KOPT-K1 (cell line): ENCODE results near the gene CRNKL1.

ENCODE experiments used
- H3K27ac ChIP-seq: fragments of 200-600 bp; sonication (generic); 2 replicates; pipeline ENCODE4 v1.5.1; 2016; ENCODE audit warnings: antibody characterized with exemption, mild to moderate bottlenecking, low read depth, low read length; ENCODE audit not compliant: poor library complexity, severe bottlenecking
- H3K36me3 ChIP-seq: fragments of 200-600 bp; sonication (generic); 2 replicates; pipeline ENCODE4 v1.5.1; 2017; ENCODE audit warnings: antibody characterized with exemption, mild to moderate bottlenecking, low read length, moderate library complexity; ENCODE audit not compliant: insufficient read depth
- H3K9me3 ChIP-seq: fragments of 200-600 bp; sonication (generic); 2 replicates; pipeline ENCODE4 v1.5.1; 2017; ENCODE audit warnings: antibody characterized with exemption, low read length, mild to moderate bottlenecking; ENCODE audit not compliant: insufficient read depth, poor library complexity, severe bottlenecking

CRNKL1 gene

GRCh38 chr20:20052074-20052970, at the start of gene CRNKL1, which contains the start of gene CFAP61:
Gene CRNKL1, minus strand, starts transcription at chr20:20052466. Its CDS starts 124 bp downstream, at chr20:20052342.
Gene CFAP61, plus strand, starts transcription at chr20:20052532. Its CDS starts 4,122 bp downstream, at chr20:20056654.
- peaks cover 36% of the 10 kb centered on the region for H3K36me3 ChIP-seq
- no peaks in the 10 kb centered on the region for H3K9me3 ChIP-seq
- peak within 1 kb of the TSS; percentile 72 for H3K27ac ChIP-seq

GRCh38 chr20:20100881-20101280, 48.6 kb upstream of the CRNKL1 start:
- H3K9me3 ChIP-seq: no peaks in the 10 kb centered on the region

GRCh38 chr20:20096421-20096820, 44.2 kb upstream of the CRNKL1 start:
- H3K36me3 ChIP-seq: no peaks in the 10 kb centered on the region
- no peaks in the 10 kb centered on the region for H3K9me3 ChIP-seq
- no peak overlapping the region for H3K27ac ChIP-seq

More at GRCh38 chr20:20100881-20101280, 48.6 kb upstream of the CRNKL1 start:
- no peaks in the 10 kb centered on the region for H3K36me3 ChIP-seq
- H3K27ac ChIP-seq: no peak overlapping the region

- Histone ChIP-seq H3K27ac (no peak overlapping the region), H3K9me3 (no peaks in the 10 kb centered on the region), H3K36me3 (no peaks in the 10 kb centered on the region)
These were observed 43.0 kb upstream of the CRNKL1 start for GRCh38 chr20:20095114-20095872.

GRCh38 chr20:20094410-20094809, 42.1 kb upstream of the CRNKL1 start:
- Histone ChIP-seq H3K9me3 (no peaks in the 10 kb centered on the region), H3K27ac (no peak overlapping the region), H3K36me3 (no peaks in the 10 kb centered on the region)

GRCh38 chr20:20092827-20093226, 40.6 kb upstream of the CRNKL1 start:
- Histone ChIP-seq H3K36me3 (no peaks in the 10 kb centered on the region), H3K27ac (no peak overlapping the region), H3K9me3 (no peaks in the 10 kb centered on the region)

- no peaks in the 10 kb centered on the region for H3K36me3 ChIP-seq
- no peak overlapping the region for H3K27ac ChIP-seq
- H3K9me3 ChIP-seq: no peaks in the 10 kb centered on the region
These were observed 37.7 kb upstream of the CRNKL1 start for GRCh38 chr20:20089939-20090338.

- Histone ChIP-seq H3K36me3 (no peaks in the 10 kb centered on the region), H3K27ac (no peak overlapping the region), H3K9me3 (no peaks in the 10 kb centered on the region)
These were observed 36.8 kb upstream of the CRNKL1 start for GRCh38 chr20:20089018-20089417.

GRCh38 chr20:20085812-20086211, 33.5 kb upstream of the CRNKL1 start:
- Histone ChIP-seq H3K9me3 (no peaks in the 10 kb centered on the region), H3K36me3 (no peaks in the 10 kb centered on the region), H3K27ac (no peak overlapping the region)

GRCh38 chr20:20085071-20085470, 32.8 kb upstream of the CRNKL1 start:
- Histone ChIP-seq H3K9me3 (no peaks in the 10 kb centered on the region), H3K27ac (no peak overlapping the region)

GRCh38 chr20:20084296-20084752, 32.1 kb upstream of the CRNKL1 start:
- no peaks in the 10 kb centered on the region for H3K9me3 ChIP-seq
- no peak overlapping the region for H3K27ac ChIP-seq
- H3K36me3 ChIP-seq: no peaks in the 10 kb centered on the region

More at GRCh38 chr20:20085071-20085470, 32.8 kb upstream of the CRNKL1 start:
- H3K36me3 ChIP-seq: no peaks in the 10 kb centered on the region

- H3K36me3 ChIP-seq: no peaks in the 10 kb centered on the region
- H3K27ac ChIP-seq: no peak overlapping the region
- no peaks in the 10 kb centered on the region for H3K9me3 ChIP-seq
These were observed 31.5 kb upstream of the CRNKL1 start for GRCh38 chr20:20083807-20084206.

GRCh38 chr20:20079102-20079784, 27.0 kb upstream of the CRNKL1 start:
- Histone ChIP-seq H3K27ac (no peak overlapping the region), H3K36me3 (no peaks in the 10 kb centered on the region), H3K9me3 (no peaks in the 10 kb centered on the region)

- H3K9me3 ChIP-seq: no peaks in the 10 kb centered on the region
- no peaks in the 10 kb centered on the region for H3K36me3 ChIP-seq
- H3K27ac ChIP-seq: no peak overlapping the region
These were observed 25.8 kb upstream of the CRNKL1 start for GRCh38 chr20:20078041-20078440.
